ENCODE measurements around the gene PDE6G.
"Not testable (repeated sequence)": the region's sequence is repeated elsewhere in the genome, so short reads cannot be mapped to it uniquely, and the experiment has no call there.

The PDE6G gene

DNA sequence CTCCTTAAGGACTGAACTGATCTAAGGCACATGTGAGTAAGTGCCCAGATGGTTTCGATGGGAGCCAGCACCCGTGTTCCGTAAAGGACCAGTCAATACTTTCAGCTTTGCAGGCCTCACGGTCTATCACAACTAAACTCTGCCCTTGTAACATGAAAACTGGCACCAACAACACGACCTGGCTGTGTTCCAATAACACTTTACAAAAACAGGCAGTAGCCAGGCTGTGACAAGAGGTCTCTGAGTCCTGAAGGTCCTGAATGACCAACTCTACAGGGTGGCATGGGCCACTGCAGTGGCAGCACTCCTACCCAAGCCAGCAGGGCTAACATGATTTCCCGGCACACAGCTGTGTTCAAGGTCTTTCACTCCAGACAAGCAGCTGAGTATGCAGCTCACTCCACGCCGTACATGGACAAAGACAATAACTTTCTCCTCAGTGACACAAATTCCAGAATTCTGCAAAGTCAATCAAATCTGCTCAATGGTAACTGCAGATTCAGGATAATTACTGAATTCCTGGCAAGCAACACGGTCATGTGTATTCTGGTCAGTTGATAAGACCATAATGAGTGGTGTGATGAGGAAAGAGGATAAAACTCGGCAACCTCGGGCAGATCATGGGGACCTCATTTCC lies 34.7 kb downstream of the PDE6G start:
- H3K4me1 ChIP-seq (ENCODE audit: control insufficient read depth, insufficient read depth, low read length, poor library complexity, severe bottlenecking) = no peaks in the 10 kb centered on the region
- peaks cover 82% of the 10 kb centered on the region for H3K36me3 ChIP-seq (ENCODE audit: control insufficient read depth, insufficient read depth, low read length)
- 97% methylated on average over 9 of the region's 11 CpGs for WGBS, 2 experiments (ENCODE audit: insufficient coverage in 2 of 2)
- no peaks in the 10 kb centered on the region for H3K9me3 ChIP-seq (ENCODE audit: control insufficient read depth, low read length)
- H3K27ac ChIP-seq (ENCODE audit: low read depth, low read length, severe bottlenecking) = no peak overlapping the region
- no peak overlapping the region for H3K4me3 ChIP-seq (ENCODE audit: extremely low read depth, insufficient read depth, low read length, poor library complexity, severe bottlenecking)

DNA sequence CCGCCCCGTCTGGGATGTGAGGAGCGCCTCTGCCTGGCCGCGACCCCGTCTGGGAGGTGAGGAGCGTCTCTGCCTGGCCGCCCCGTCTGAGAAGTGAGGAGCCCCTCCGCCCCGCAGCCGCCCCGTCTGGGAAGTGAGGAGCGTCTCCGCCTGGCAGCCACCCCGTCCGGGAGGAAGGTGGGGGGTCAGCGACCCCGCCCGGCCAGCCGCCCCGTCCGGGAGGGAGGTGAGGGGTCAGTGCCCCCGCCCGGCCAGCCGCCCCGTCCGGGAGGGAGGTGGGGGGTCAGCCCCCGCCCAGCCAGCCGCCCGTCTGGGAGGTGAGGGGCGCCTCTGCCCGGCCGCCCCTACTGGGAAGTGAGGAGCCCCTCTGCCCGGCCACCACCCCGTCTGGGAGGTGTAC lies 38.0 kb downstream of the PDE6G start:
- H3K9me3 ChIP-seq (ENCODE audit: control insufficient read depth, low read length); H3K27ac ChIP-seq (ENCODE audit: low read depth, low read length, severe bottlenecking); H3K4me1 ChIP-seq (ENCODE audit: control insufficient read depth, insufficient read depth, low read length, poor library complexity, severe bottlenecking); H3K4me3 ChIP-seq (ENCODE audit: extremely low read depth, insufficient read depth, low read length, poor library complexity, severe bottlenecking): not testable (repeated sequence)
- peaks cover 80% of the 10 kb centered on the region for H3K36me3 ChIP-seq (ENCODE audit: control insufficient read depth, insufficient read depth, low read length)
- no CpG with 5 or more reads among the region's 36 CpGs for WGBS, 2 experiments (ENCODE audit: insufficient coverage in 2 of 2)

DNA sequence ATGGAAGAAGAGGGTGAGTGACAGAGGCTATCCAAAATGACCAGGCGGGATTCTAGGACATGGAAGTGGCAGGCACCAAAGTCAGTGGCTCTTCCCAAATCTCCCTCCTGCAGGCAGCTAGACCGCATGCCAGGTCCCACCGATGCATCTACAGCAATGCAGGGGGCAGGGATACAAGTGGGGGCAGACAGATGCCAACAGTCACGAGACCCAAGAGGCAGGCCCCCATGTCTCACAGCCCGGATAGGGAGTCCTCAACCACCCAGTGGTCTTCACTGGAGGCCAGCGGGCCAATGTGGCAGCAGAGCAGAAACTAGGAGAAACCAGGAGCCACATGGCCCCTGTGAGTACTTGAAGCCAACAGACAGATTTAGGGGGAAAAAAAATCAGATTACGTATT lies 39.5 kb downstream of the PDE6G start:
- WGBS, 2 experiments (ENCODE audit: insufficient coverage in 2 of 2) = 57 to 58% methylated on average over 5 of the region's 7 CpGs
- H3K9me3 ChIP-seq (ENCODE audit: control insufficient read depth, low read length) = no peaks in the 10 kb centered on the region
- H3K36me3 ChIP-seq (ENCODE audit: control insufficient read depth, insufficient read depth, low read length) = peaks cover 81% of the 10 kb centered on the region
- H3K4me1 ChIP-seq (ENCODE audit: control insufficient read depth, insufficient read depth, low read length, poor library complexity, severe bottlenecking) = no peaks in the 10 kb centered on the region
- H3K27ac ChIP-seq (ENCODE audit: low read depth, low read length, severe bottlenecking) = no peak overlapping the region
- no peak overlapping the region for H3K4me3 ChIP-seq (ENCODE audit: extremely low read depth, insufficient read depth, low read length, poor library complexity, severe bottlenecking)

DNA sequence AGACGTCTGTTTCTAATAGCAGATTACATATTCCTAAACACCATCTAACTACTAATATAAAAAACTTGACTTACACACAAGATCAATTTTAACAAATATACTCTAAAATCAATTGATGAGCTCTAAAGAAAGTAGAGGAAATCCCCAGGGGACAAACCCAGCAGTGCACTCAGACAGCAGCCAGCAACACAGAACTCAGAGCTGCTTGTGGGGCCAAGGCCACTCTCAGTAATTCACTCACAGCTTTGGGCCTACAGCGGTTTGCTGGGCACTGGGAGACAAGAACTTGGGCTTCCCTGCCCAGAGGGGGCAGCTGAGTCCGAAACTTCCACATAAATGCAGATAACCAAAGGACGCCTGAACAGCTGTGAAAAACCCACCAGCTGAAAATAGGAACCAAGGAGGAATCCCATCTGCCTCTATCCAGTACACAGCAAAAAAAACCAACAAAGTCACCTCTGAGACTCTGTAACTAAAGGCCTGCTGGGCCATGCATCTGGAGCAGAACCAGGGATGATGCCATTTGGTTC lies 40.9 kb downstream of the PDE6G start:
- no peak overlapping the region for H3K27ac ChIP-seq (ENCODE audit: low read depth, low read length, severe bottlenecking)

DNA sequence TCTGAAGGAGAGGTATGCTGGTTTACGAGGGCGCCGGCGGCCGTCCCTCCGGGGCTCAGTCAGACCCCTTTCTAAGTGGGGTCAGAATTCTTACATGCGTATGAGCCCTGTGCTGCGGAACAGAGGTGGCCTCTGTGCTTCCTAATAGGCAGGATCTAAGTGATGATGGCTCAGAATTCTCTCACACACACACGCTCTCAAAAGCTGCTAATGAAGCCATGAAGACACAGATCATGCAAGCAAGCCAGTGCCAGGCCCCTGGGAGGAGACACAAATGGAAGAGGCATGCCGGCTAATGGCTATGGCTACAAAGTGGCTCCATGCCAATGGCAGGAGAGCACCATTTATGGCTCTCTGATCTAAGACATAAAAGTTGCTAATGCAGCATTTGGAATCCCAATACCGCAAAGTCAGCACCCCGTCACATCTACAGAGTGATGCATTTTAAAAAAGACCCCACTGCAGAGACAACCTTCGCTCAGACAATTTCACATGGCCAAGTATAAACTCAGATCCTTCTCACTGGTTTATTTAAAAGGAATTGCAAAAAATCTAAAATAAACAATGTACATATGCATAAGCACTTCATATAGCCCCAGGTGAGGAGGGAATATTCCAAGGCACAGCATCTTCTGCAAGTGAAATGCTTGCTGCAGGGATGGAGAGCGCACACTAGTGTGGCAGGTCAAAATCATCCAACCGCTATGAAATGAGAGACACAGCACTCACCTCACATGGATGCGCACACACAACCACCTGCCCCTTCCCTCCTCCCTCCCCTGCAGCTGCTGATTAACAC lies 44.0 kb downstream of the PDE6G start:
- Histone ChIP-seq H3K4me1 (ENCODE audit: control insufficient read depth, insufficient read depth, low read length, poor library complexity, severe bottlenecking) (no peaks in the 10 kb centered on the region), H3K9me3 (ENCODE audit: control insufficient read depth, low read length) (no peaks in the 10 kb centered on the region), H3K4me3 (ENCODE audit: extremely low read depth, insufficient read depth, low read length, poor library complexity, severe bottlenecking) (no peak overlapping the region), H3K36me3 (ENCODE audit: control insufficient read depth, insufficient read depth, low read length) (peaks cover 91% of the 10 kb centered on the region), H3K27ac (ENCODE audit: low read depth, low read length, severe bottlenecking) (no peak overlapping the region)
- 97 to 98% methylated on average over 12 to 13 of the region's 16 CpGs for WGBS, 2 experiments (ENCODE audit: insufficient coverage in 2 of 2)

More for the DNA sequence above, 40.9 kb downstream of the PDE6G start:
- H3K4me1 ChIP-seq (ENCODE audit: control insufficient read depth, insufficient read depth, low read length, poor library complexity, severe bottlenecking) = no peaks in the 10 kb centered on the region
- H3K36me3 ChIP-seq (ENCODE audit: control insufficient read depth, insufficient read depth, low read length) = peaks cover 77% of the 10 kb centered on the region
- no peaks in the 10 kb centered on the region for H3K9me3 ChIP-seq (ENCODE audit: control insufficient read depth, low read length)
- H3K4me3 ChIP-seq (ENCODE audit: extremely low read depth, insufficient read depth, low read length, poor library complexity, severe bottlenecking) = no peak overlapping the region
- WGBS, 2 experiments (ENCODE audit: insufficient coverage in 2 of 2) = 90 to 91% methylated on average over 3 to 4 of the region's 4 CpGs

DNA sequence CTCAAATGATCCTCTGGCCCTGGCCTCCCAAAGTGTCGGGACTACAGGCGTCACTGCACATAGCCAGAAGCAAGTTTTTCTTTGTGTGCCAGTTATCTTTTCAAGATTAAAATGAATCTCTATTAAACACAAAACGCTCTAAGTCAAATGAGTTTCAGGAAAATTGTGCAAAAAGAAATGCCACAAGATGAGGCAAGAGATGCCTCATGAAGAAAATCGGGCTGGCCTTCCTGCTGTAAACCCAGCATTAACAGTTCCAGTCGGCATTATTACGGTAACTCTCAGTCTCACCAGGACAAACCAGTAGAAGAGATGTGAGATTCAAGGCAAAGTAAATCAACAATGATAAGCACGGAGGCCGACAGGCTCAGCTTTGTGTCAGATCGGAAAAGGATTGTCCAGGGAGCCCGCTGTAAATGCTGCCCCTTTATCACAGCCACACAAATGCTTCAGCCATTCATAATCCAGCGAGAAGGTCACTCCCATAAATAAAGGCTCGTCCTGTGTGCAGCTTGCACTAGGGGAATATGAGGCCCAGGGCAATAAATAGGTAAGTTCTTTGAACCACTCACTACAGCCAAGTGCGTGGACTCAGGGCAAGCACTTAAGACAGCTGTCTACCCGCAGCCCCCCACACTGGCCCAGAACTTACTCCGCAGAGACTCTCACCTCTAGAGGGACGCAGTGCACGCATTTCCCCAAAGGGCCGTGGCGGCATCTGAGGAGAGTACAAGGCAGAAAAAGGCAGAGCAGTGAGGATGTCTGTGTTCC lies 46.6 kb downstream of the PDE6G start:
- H3K4me3 ChIP-seq (ENCODE audit: extremely low read depth, insufficient read depth, low read length, poor library complexity, severe bottlenecking) = no peak overlapping the region
- H3K9me3 ChIP-seq (ENCODE audit: control insufficient read depth, low read length) = no peaks in the 10 kb centered on the region
- 95 to 99% methylated on average over 14 to 19 of the region's 19 CpGs for WGBS, 2 experiments (ENCODE audit: insufficient coverage in 2 of 2)
- peaks cover 91% of the 10 kb centered on the region for H3K36me3 ChIP-seq (ENCODE audit: control insufficient read depth, insufficient read depth, low read length)
- H3K27ac ChIP-seq (ENCODE audit: low read depth, low read length, severe bottlenecking) = no peak overlapping the region
- no peaks in the 10 kb centered on the region for H3K4me1 ChIP-seq (ENCODE audit: control insufficient read depth, insufficient read depth, low read length, poor library complexity, severe bottlenecking)

DNA sequence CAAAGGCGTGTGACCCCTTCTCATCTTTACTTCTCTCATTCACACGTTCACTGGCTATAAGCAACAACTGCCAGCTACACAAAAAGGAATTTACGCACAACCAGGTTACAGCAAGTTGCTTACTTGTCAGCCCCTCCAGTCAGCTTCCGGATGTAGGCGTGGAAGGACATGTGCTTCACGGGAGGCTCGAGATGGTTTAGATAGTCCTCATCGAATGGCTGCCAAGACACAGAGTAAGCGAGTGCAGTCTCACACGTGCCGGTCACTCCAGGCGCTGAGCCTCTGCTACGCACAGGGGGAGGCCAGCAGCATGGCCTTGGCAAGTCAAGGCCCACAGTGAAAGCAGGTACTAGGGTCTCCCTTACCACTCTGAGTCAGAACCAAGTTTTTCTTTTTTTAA lies 47.7 kb downstream of the PDE6G start:
- WGBS, 2 experiments (ENCODE audit: insufficient coverage in 2 of 2) = 96% methylated on average over 13 of the region's 13 CpGs
- no peaks in the 10 kb centered on the region for H3K4me1 ChIP-seq (ENCODE audit: control insufficient read depth, insufficient read depth, low read length, poor library complexity, severe bottlenecking)
- no peak overlapping the region for H3K27ac ChIP-seq (ENCODE audit: low read depth, low read length, severe bottlenecking)
- no peaks in the 10 kb centered on the region for H3K9me3 ChIP-seq (ENCODE audit: control insufficient read depth, low read length)
- H3K36me3 ChIP-seq (ENCODE audit: control insufficient read depth, insufficient read depth, low read length) = peaks cover 91% of the 10 kb centered on the region
- no peak overlapping the region for H3K4me3 ChIP-seq (ENCODE audit: extremely low read depth, insufficient read depth, low read length, poor library complexity, severe bottlenecking)

DNA sequence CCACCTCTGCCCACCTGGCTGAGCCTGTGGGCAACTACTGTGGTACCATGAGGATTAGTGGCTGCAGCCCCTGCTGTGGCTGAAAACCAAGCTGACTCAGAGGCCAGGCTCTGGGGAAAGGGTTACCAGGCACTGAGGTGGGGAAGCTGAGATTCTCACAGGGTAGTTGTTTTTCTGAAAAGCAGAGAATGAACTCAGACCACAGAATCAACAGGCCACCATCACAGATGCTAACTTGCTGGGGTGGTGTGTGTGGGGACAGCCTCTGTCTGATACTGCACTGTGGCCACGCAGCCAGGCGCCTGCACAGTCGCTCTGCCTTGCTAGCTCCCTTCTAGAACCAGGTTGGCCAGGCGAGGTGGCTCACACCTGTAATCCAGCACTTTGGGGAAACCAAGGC lies 48.3 kb downstream of the PDE6G start:
- Histone ChIP-seq H3K27ac (ENCODE audit: low read depth, low read length, severe bottlenecking) (no peak overlapping the region), H3K9me3 (ENCODE audit: control insufficient read depth, low read length) (no peaks in the 10 kb centered on the region), H3K4me3 (ENCODE audit: extremely low read depth, insufficient read depth, low read length, poor library complexity, severe bottlenecking) (no peak overlapping the region), H3K4me1 (ENCODE audit: control insufficient read depth, insufficient read depth, low read length, poor library complexity, severe bottlenecking) (no peaks in the 10 kb centered on the region), H3K36me3 (ENCODE audit: control insufficient read depth, insufficient read depth, low read length) (peaks cover 89% of the 10 kb centered on the region)
- 97 to 100% methylated on average over 3 to 4 of the region's 4 CpGs for WGBS, 2 experiments (ENCODE audit: insufficient coverage in 2 of 2)

DNA sequence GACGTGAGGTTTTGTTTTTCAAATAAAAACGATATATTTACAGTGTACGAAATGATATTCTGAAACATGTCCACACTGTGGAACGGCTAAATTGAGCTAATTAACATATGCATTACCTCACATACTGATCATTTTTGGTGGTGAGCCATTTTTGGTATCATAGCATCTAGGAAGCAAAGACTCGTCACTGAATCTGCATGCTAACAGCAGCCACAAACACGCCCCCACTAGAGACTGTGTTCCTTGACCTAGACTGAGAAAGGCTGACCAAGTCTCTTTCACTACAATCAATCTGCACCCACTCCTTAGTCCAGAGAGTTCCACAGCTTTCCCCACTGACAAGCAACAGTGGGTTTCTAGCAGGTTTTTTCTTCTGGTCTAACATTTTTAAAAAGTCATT lies 48.9 kb downstream of the PDE6G start:
- H3K36me3 ChIP-seq (ENCODE audit: control insufficient read depth, insufficient read depth, low read length) = peaks cover 89% of the 10 kb centered on the region
- H3K27ac ChIP-seq (ENCODE audit: low read depth, low read length, severe bottlenecking) = no peak overlapping the region
- no peaks in the 10 kb centered on the region for H3K4me1 ChIP-seq (ENCODE audit: control insufficient read depth, insufficient read depth, low read length, poor library complexity, severe bottlenecking)
- WGBS, 2 experiments (ENCODE audit: insufficient coverage in 2 of 2) = 95 to 100% methylated on average over 2 to 5 of the region's 6 CpGs
- no peak overlapping the region for H3K4me3 ChIP-seq (ENCODE audit: extremely low read depth, insufficient read depth, low read length, poor library complexity, severe bottlenecking)
- H3K9me3 ChIP-seq (ENCODE audit: control insufficient read depth, low read length) = no peaks in the 10 kb centered on the region

DNA sequence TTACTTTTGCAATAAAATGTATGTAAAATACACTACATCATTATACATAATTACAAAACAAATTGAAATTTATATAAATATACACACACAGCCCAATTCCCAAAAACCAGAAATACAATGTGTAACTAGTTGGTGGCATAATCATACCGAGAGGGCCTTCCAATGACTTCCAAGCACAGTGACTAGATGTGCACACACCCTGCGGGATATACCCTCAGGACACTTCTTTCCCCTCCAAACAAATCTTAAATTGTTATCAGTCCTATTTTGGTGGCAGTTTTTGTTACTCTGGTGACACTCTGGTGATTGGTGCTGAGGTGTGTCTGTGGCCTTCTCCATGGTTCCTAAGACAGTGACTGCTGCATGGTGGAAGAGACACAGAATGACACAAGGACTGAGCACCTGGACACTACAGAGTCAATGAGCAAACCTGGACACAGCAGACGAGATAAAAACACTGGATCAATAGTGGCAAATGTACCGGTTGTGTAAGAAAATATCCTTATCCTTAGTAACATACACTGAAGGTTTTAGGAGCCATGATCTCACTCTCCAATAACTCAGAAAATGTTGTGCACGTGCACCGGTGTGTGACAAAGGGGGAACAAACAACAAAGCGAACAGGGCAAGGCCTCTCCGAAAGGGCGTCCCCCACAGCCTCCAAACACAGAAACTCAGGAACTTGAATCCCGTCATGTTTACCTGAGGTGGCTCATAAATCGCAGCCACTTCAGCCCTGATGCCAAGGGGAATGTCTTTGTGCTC lies 52.3 kb downstream of the PDE6G start:
- 96 to 97% methylated on average over 5 to 10 of the region's 11 CpGs for WGBS, 2 experiments (ENCODE audit: insufficient coverage in 2 of 2)
- Histone ChIP-seq H3K4me1 (ENCODE audit: control insufficient read depth, insufficient read depth, low read length, poor library complexity, severe bottlenecking) (no peaks in the 10 kb centered on the region), H3K36me3 (ENCODE audit: control insufficient read depth, insufficient read depth, low read length) (peaks cover 91% of the 10 kb centered on the region), H3K4me3 (ENCODE audit: extremely low read depth, insufficient read depth, low read length, poor library complexity, severe bottlenecking) (no peak overlapping the region), H3K27ac (ENCODE audit: low read depth, low read length, severe bottlenecking) (no peak overlapping the region), H3K9me3 (ENCODE audit: control insufficient read depth, low read length) (no peaks in the 10 kb centered on the region)

All from mesodermal cell (in vitro differentiated cells).